Neuronal stem cell (in vitro differentiated cells): ENCODE measurements around the gene ELMO1.

Experiments
- DNase-seq: peaks from one replicate; pipeline ENCODE4 v3.0.0-alpha.2; 2013; ENCODE audit warnings: low spot score
- H2AFZ ChIP-seq: one replicate; pipeline ENCODE4 v1.6.1; 2013; ENCODE audit warnings: mild to moderate bottlenecking, low read length, inconsistent platforms
- H2AK5ac ChIP-seq: 2 replicates; pipeline ENCODE4 v1.6.1; 2013; ENCODE audit warnings: low read depth, mild to moderate bottlenecking, inconsistent platforms, low read length, moderate library complexity, mixed read lengths
- H2BK120ac ChIP-seq: 2 replicates; pipeline ENCODE4 v1.6.1; 2013; ENCODE audit warnings: low read depth, mild to moderate bottlenecking, inconsistent platforms, low read length, moderate library complexity, mixed read lengths
- H2BK12ac ChIP-seq: one replicate; pipeline ENCODE4 v1.6.1; 2013; ENCODE audit warnings: low read length, inconsistent platforms
- H2BK15ac ChIP-seq: 2 replicates; pipeline ENCODE4 v1.6.1; 2013; ENCODE audit warnings: mild to moderate bottlenecking, low read length, inconsistent platforms, mixed read lengths
- H2BK5ac ChIP-seq: one replicate; pipeline ENCODE4 v1.6.1; 2013; ENCODE audit warnings: inconsistent platforms, mild to moderate bottlenecking, low read length, moderate library complexity
- H3K14ac ChIP-seq: one replicate; pipeline ENCODE4 v1.6.1; 2013; ENCODE audit warnings: low read length, inconsistent platforms
- H3K18ac ChIP-seq: 2 replicates; pipeline ENCODE4 v1.6.1; 2013; ENCODE audit warnings: low read length, inconsistent platforms
- H3K23ac ChIP-seq: 2 replicates; pipeline ENCODE4 v1.6.1; 2013; ENCODE audit warnings: low read depth, mild to moderate bottlenecking, mixed read lengths, low read length, inconsistent platforms; ENCODE audit not compliant: poor library complexity
- H3K27ac ChIP-seq: replicated peaks from 3 replicates; pipeline ENCODE4 v1.5.1; 2013; ENCODE audit warnings: low read length, inconsistent platforms
- H3K27me3 ChIP-seq, 3 experiments: 2 replicates each; pipeline ENCODE4 v1.6.1; 2013; ENCODE audit warnings: low read length in 3 of 3, mild to moderate bottlenecking in 2 of 3, inconsistent platforms in 1 of 3, low read depth in 1 of 3, mixed read lengths in 1 of 3, moderate library complexity in 1 of 3; ENCODE audit not compliant: control insufficient read depth in 3 of 3, insufficient read depth in 3 of 3
- H3K36me3 ChIP-seq, 2 donors: replicated peaks in 1 of 2; 2 replicates each; pipeline ENCODE4 v1.6.1; 2013; ENCODE audit warnings: low read length in 2 of 2; ENCODE audit not compliant: control insufficient read depth in 2 of 2, insufficient read depth in 2 of 2
- H3K4ac ChIP-seq: 2 replicates; pipeline ENCODE4 v1.6.1; 2013; ENCODE audit warnings: inconsistent platforms, mild to moderate bottlenecking, low read length, moderate library complexity
- H3K4me1 ChIP-seq, 2 donors: 1 replicate in 1 of 2; 2 replicates in 1 of 2; pipeline ENCODE4 v1.6.1; 2013; ENCODE audit warnings: low read length in 2 of 2, low read depth in 1 of 2; ENCODE audit not compliant: control insufficient read depth in 2 of 2, insufficient read depth in 1 of 2
- H3K4me2 ChIP-seq: one replicate; pipeline ENCODE4 v1.6.1; 2013; ENCODE audit warnings: mild to moderate bottlenecking, low read length, inconsistent platforms; ENCODE audit not compliant: insufficient read depth, poor library complexity, severe bottlenecking
- H3K4me3 ChIP-seq, 2 donors: 2 replicates each; pipeline ENCODE4 v1.5.1; 2013; ENCODE audit warnings: low read length in 2 of 2, mild to moderate bottlenecking in 2 of 2, inconsistent platforms in 1 of 2, moderate library complexity in 1 of 2
- H3K79me1 ChIP-seq: one replicate; pipeline ENCODE4 v1.6.1; 2013; ENCODE audit warnings: low read depth, mild to moderate bottlenecking, inconsistent platforms, low read length, moderate library complexity
- H3K9ac ChIP-seq: one replicate; pipeline ENCODE4 v1.6.1; 2013; ENCODE audit warnings: mild to moderate bottlenecking, low read depth, low read length, inconsistent platforms; ENCODE audit not compliant: poor library complexity
- H3K9me3 ChIP-seq, 2 donors: replicated peaks in 1 of 2; 2 replicates each; pipeline versions ENCODE3 to v1.6.1; 2013; ENCODE audit warnings: low read length in 2 of 2, mild to moderate bottlenecking in 2 of 2, inconsistent platforms in 1 of 2, low read depth in 1 of 2, mixed read lengths in 1 of 2, moderate library complexity in 1 of 2; ENCODE audit not compliant: control insufficient read depth in 2 of 2, insufficient read depth in 1 of 2
- H4K8ac ChIP-seq: one replicate; pipeline ENCODE4 v1.6.1; 2013; ENCODE audit warnings: low read depth, mild to moderate bottlenecking, inconsistent platforms, low read length, moderate library complexity
- H4K91ac ChIP-seq: one replicate; pipeline ENCODE4 v1.6.1; 2013; ENCODE audit warnings: low read length, low read depth, mild to moderate bottlenecking, inconsistent platforms; ENCODE audit not compliant: poor library complexity
- WGBS, 2 donors: extraction: QIAGEN DNeasy Blood & Tissue Kit; methylation state at CpG; one replicate each; pipeline ENCODE4 v1.1.7; 2013; ENCODE audit warnings: missing lambda C conversion rate in 2 of 2, mixed read lengths in 1 of 2; ENCODE audit not compliant: insufficient read length in 2 of 2, insufficient replicate concordance in 1 of 2; ENCODE audit errors: extremely low coverage in 2 of 2; 5-methylcytosine and 5-hydroxymethylcytosine counted together

Gene ELMO1

DNA sequence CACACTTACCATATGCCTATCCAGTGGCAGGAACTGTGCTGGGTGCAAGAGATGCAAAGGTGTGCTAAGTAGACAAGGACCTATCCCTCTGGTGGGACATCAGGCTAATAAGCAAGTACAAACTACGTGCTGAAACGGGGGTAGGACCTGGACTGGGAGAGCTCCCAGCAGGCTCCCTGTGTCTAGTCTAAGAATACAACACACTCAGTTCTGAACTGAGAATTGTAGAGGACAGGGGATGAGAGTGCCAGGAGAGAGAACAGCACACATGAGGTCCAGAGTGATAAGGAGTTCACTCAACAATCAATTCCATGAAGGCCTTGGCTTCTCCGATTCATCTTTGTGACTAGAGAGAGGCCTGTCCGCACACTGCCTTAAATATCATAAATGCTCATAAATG is 253.7 kb downstream of the ELMO1 start:
- Histone ChIP-seq H3K27ac (no peak overlapping the region), H4K91ac (no peak overlapping the region), H3K4me3 (no peak overlapping the region), H3K4me1 (peaks cover 0 to 3% of the 10 kb centered on the region in 2 donors), H4K8ac (no peak overlapping the region), H2BK12ac (no peak overlapping the region), H3K79me1 (no peaks in the 10 kb centered on the region), H3K9me3 (no peaks in the 10 kb centered on the region), H2AK5ac (no peak overlapping the region), H3K4me2 (no peak overlapping the region), H3K27me3 (no peaks in the 10 kb centered on the region), H3K4ac (no peak overlapping the region), H3K36me3 (peaks cover 0 to 4% of the 10 kb centered on the region in 2 donors), H3K23ac (no peak overlapping the region), H3K18ac (no peak overlapping the region), H3K14ac (no peak overlapping the region), H2BK120ac (no peak overlapping the region), H2AFZ (no peak overlapping the region), H3K9ac (no peak overlapping the region), H2BK5ac (no peak overlapping the region), H2BK15ac (no peak overlapping the region)
- no CpG with 5 or more reads among the region's 4 CpGs for WGBS, 2 donors
- DNase-seq, result no peak

DNA sequence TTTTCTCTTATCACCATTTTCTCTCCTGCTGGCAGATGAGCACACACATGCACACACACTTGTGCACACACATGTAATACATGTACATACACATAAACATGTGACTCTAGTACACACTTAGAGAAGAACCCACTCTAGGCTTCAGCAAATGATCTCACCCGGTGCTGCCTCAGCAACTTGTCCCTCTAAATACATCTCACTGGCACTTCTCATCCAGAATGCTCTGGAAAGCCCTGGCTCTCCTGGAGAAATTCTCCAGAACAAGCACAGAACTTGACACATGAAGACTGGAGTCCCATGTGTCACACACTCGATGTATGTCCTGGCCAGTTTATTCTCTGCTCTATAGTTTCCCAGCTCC is 254.9 kb downstream of the ELMO1 start:
- H3K36me3 ChIP-seq, result peaks cover 0 to 4% of the 10 kb centered on the region in 2 donors

DNA sequence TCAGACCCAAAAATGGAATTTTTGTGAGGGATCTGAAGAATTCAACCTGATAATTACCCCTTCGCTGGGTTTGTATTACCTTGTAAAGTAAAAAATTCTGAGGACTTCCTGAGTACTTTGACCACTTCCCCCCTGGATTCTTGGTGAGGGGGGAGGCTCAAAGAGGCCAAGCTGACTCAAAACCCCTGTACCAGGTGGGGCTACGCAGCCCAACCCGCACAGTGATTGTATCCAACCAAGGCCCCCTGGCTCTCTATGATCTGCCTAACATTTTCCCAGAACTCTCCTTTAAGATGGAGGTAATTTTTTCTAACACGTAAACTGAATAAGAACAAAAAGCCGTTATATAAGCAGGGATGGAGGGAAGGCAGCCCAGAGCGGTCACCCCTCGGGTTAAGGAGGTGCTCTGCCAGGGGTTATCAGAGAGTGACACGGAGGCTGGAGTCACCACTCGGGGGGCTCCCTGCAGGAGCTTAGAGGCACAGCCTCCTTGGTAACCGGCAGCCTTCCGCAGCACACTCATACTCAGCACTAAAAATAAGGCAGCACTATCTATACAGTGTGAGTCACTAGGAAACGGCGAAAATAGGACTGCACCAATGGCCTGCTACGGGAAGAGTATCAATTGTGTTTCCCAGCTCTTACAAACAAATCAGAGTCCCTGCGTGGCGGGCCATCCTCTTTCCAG is 255.4 kb downstream of the ELMO1 start:
- DNase-seq, result no peak
- Histone ChIP-seq H3K14ac (no peak overlapping the region), H3K4ac (no peak overlapping the region), H3K79me1 (no peaks in the 10 kb centered on the region), H3K18ac (no peak overlapping the region), H2BK5ac (no peak overlapping the region), H3K4me2 (no peak overlapping the region), H2AFZ (no peak overlapping the region), H3K9me3 (no peaks in the 10 kb centered on the region), H2AK5ac (no peak overlapping the region), H4K91ac (no peak overlapping the region), H3K9ac (no peak overlapping the region), H2BK12ac (no peak overlapping the region), H3K23ac (no peak overlapping the region), H3K27ac (no peak overlapping the region), H3K36me3 (peaks cover 0 to 4% of the 10 kb centered on the region in 2 donors), H3K4me3 (no peak overlapping the region), H3K27me3 (no peaks in the 10 kb centered on the region), H2BK120ac (no peak overlapping the region), H3K4me1 (no peaks in the 10 kb centered on the region), H2BK15ac (peak overlapping the region; percentile 19), H4K8ac (no peak overlapping the region)
- WGBS, 2 donors, result no CpG with 5 or more reads among the region's 16 CpGs

More for the DNA sequence above, 254.9 kb downstream of the ELMO1 start:
- H2BK15ac ChIP-seq, result no peak overlapping the region
- no peak overlapping the region for H3K23ac ChIP-seq
- H4K91ac ChIP-seq, result no peak overlapping the region
- DNase-seq, result no peak
- H3K4me2 ChIP-seq, result no peak overlapping the region
- H3K18ac ChIP-seq, result no peak overlapping the region
- H3K14ac ChIP-seq, result no peak overlapping the region
- WGBS, 2 donors, result no CpG with 5 or more reads among the region's 2 CpGs
- no peak overlapping the region for H2AFZ ChIP-seq
- no peak overlapping the region for H2BK12ac ChIP-seq
- H2BK5ac ChIP-seq, result no peak overlapping the region
- no peaks in the 10 kb centered on the region for H3K27me3 ChIP-seq
- H3K9me3 ChIP-seq, result no peaks in the 10 kb centered on the region
- H3K27ac ChIP-seq, result no peak overlapping the region
- H3K4ac ChIP-seq, result no peak overlapping the region
- H4K8ac ChIP-seq, result no peak overlapping the region
- peaks cover 0 to 3% of the 10 kb centered on the region in 2 donors for H3K4me1 ChIP-seq
- no peak overlapping the region for H2BK120ac ChIP-seq
- no peak overlapping the region for H3K9ac ChIP-seq
- H2AK5ac ChIP-seq, result no peak overlapping the region
- H3K4me3 ChIP-seq, result no peak overlapping the region
- H3K79me1 ChIP-seq, result no peaks in the 10 kb centered on the region

DNA sequence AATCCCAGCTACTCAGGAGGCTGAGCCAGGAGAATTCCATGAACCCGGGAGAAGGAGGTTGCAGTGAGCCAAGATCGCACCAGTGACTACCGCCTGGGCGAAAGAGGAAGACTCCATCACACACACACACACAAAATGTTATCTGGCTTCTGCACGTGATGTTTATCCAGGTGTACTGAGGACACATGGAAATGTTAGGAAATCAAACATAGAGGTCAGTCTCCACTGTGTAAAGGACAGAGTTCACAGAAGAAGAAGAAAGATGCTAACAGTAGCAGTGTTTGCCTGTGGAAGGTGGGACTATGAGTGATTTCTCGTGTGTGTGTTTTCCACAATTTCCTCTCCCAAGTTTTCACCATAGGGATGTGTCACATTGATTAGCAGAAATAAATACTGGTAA is 256.9 kb downstream of the ELMO1 start:
- Histone ChIP-seq H3K79me1 (no peaks in the 10 kb centered on the region), H3K4me2 (no peak overlapping the region), H2BK5ac (no peak overlapping the region), H3K9ac (no peak overlapping the region), H2BK15ac (no peak overlapping the region), H4K8ac (no peak overlapping the region), H2AFZ (no peak overlapping the region), H3K18ac (no peak overlapping the region), H3K4me3 (no peak overlapping the region), H3K14ac (no peak overlapping the region), H2AK5ac (no peak overlapping the region), H3K23ac (no peak overlapping the region), H3K9me3 (no peaks in the 10 kb centered on the region), H3K36me3 (peaks cover 0 to 4% of the 10 kb centered on the region in 2 donors), H4K91ac (no peak overlapping the region), H3K4ac (no peak overlapping the region), H3K27ac (no peak overlapping the region), H2BK12ac (no peak overlapping the region), H3K4me1 (no peaks in the 10 kb centered on the region), H2BK120ac (no peak overlapping the region), H3K27me3 (no peaks in the 10 kb centered on the region)
- no CpG with 5 or more reads among the region's 6 CpGs for WGBS, 2 donors
- no peak for DNase-seq
